SK-N-SH (cell line): Measurements from ENCODE around the gene ZBTB49. TPM values are rescaled to one million over a fixed set of nuclear protein-coding genes. Genes with fewer than 3 reads are reported as not detected.

Experiments used
- CTCF ChIA-PET: fragments of 300-600, 350-600 bp; formaldehyde crosslinking; extraction: SDS; loops from one replicate; lab custom pipeline; 2021; lab: Yijun Ruan, JAX
- POLR2A ChIA-PET: fragments of 350-600 bp; sonication (Branson Sonifier 250); formaldehyde crosslinking; extraction: SDS; loops from one replicate; lab custom pipeline; 2020; ENCODE audit warnings: antibody characterized with exemption, inconsistent platforms; lab: Yijun Ruan, JAX
- DNase-seq: peaks from one replicate; pipeline ENCODE4 v3.0.0; 2012
- H2AFZ ChIP-seq: fragments of 200-600 bp; sonication (generic); 2 replicates; pipeline ENCODE4 v1.8.1; 2016; ENCODE audit warnings: antibody characterized with exemption, mild to moderate bottlenecking, low read depth
- H3F3A ChIP-seq: fragments of 200-600 bp; sonication (generic); replicated peaks from 2 replicates; pipeline ENCODE3; 2016; ENCODE audit warnings: antibody characterized with exemption, mild to moderate bottlenecking; ENCODE audit not compliant: insufficient read depth
- H3K27ac ChIP-seq, 2 experiments: fragments of 200-500 bp in 1 of 2; fragments of 200-600 bp in 1 of 2; sonication (Bioruptor generic) in 1 of 2; sonication (generic), shearing (Covaris generic) in 1 of 2; 2 replicates each; pipeline versions ENCODE4 v1.5.1 to v1.6.1; 2014 to 2016; ENCODE audit warnings: low read depth in 2 of 2, inconsistent platforms in 1 of 2, low read length in 1 of 2, mild to moderate bottlenecking in 1 of 2, mixed read lengths in 1 of 2
- H3K27me3 ChIP-seq: fragments of 200-600 bp; sonication (generic), shearing (Covaris generic); 2 replicates; pipeline ENCODE4 v1.6.1; 2016; ENCODE audit warnings: mixed run types; ENCODE audit not compliant: insufficient read depth
- H3K36me3 ChIP-seq, 2 experiments: fragments of 200-500 bp in 1 of 2; fragments of 200-600 bp in 1 of 2; sonication (Bioruptor generic) in 1 of 2; sonication (generic) in 1 of 2; replicated peaks in 1 of 2; 2 replicates each; pipeline versions ENCODE3 to v1.5.1; 2014 to 2016; ENCODE audit warnings: low read length in 1 of 2, mild to moderate bottlenecking in 1 of 2; ENCODE audit not compliant: insufficient read depth in 2 of 2, control insufficient read depth in 1 of 2
- H3K4me1 ChIP-seq, 2 experiments: fragments of 200-500 bp in 1 of 2; fragments of 200-600 bp in 1 of 2; sonication (Bioruptor generic) in 1 of 2; sonication (generic), shearing (Covaris generic) in 1 of 2; 2 replicates each; pipeline versions ENCODE4 v1.5.1 to v1.6.1; 2014 to 2016; ENCODE audit warnings: low read depth in 1 of 2, low read length in 1 of 2, mixed run types in 1 of 2; ENCODE audit not compliant: insufficient read depth in 2 of 2, control insufficient read depth in 1 of 2
- H3K4me2 ChIP-seq: fragments of 200-600 bp; sonication (generic), shearing (Covaris generic); 2 replicates; pipeline ENCODE4 v1.6.1; 2017; ENCODE audit warnings: mixed run types
- H3K4me3 ChIP-seq, 2 experiments: fragments of 200-500 bp in 1 of 2; fragments of 200-600 bp in 1 of 2; sonication (Bioruptor generic) in 1 of 2; sonication (generic), shearing (Covaris generic) in 1 of 2; 2 replicates each; pipeline versions ENCODE4 v1.5.1 to v1.8.1; 2014 to 2016; ENCODE audit warnings: low read depth in 2 of 2, inconsistent platforms in 1 of 2, low read length in 1 of 2, mild to moderate bottlenecking in 1 of 2, mixed read lengths in 1 of 2, moderate library complexity in 1 of 2
- H3K79me2 ChIP-seq: fragments of 200-600 bp; sonication (generic); 2 replicates; pipeline ENCODE4 v1.8.1; 2017; ENCODE audit warnings: mild to moderate bottlenecking; ENCODE audit not compliant: insufficient read depth
- H3K9ac ChIP-seq: fragments of 200-600 bp; sonication (generic); 2 replicates; pipeline ENCODE4 v1.6.1; 2017; ENCODE audit warnings: mixed run types
- H3K9me2 ChIP-seq: fragments of 200-600 bp; sonication (generic); 2 replicates; pipeline ENCODE4 v1.6.1; 2017; ENCODE audit warnings: mixed run types
- H3K9me3 ChIP-seq: fragments of 200-600 bp; sonication (generic); 2 replicates; pipeline ENCODE4 v1.6.1; 2017; ENCODE audit warnings: mixed run types, mild to moderate bottlenecking, moderate library complexity
- H4K20me1 ChIP-seq: fragments of 200-600 bp; sonication (generic); 2 replicates; pipeline ENCODE4 v1.6.1; 2017; ENCODE audit warnings: mild to moderate bottlenecking, mixed run types; ENCODE audit not compliant: insufficient read depth
- CHD2 ChIP-seq: fragments of 150-350 bp; IDR thresholded peaks from 2 replicates; pipeline ENCODE4 v1.6.1; 2018; ENCODE audit warnings: low read length; ENCODE audit not compliant: partially characterized antibody
- CTCF ChIP-seq: fragments of 200-600 bp; sonication (generic); IDR thresholded peaks from 2 replicates; pipeline ENCODE4 v1.6.1; 2017; ENCODE audit warnings: antibody characterized with exemption, mild to moderate bottlenecking, moderate library complexity
- EP300 ChIP-seq, 2 experiments: IDR thresholded peaks; 2 replicates each; pipeline versions ENCODE4 v1.4.0 to v1.6.1; 2012; ENCODE audit warnings: borderline replicate concordance in 1 of 2, low read depth in 1 of 2, low read length in 1 of 2
- FOSL2 ChIP-seq: IDR thresholded peaks from 2 replicates; pipeline ENCODE4 v1.4.0; 2012; ENCODE audit warnings: low read depth, mild to moderate bottlenecking, moderate library complexity, borderline replicate concordance
- FOXJ3 ChIP-seq: sonication (generic); formaldehyde crosslinking; IDR thresholded peaks from 2 replicates; pipeline ENCODE4 v1.5.1; 2020; ENCODE audit warnings: mild to moderate bottlenecking, missing genetic modification reagents
- JUND ChIP-seq: IDR thresholded peaks from 2 replicates; pipeline ENCODE4 v1.4.0; 2012
- MEF2A ChIP-seq: IDR thresholded peaks from 2 replicates; pipeline ENCODE4 v1.4.0; 2012; ENCODE audit warnings: low read depth, borderline replicate concordance
- MXI1 ChIP-seq: IDR thresholded peaks from 2 replicates; pipeline ENCODE4 v1.6.1; 2012; ENCODE audit warnings: mild to moderate bottlenecking, low read depth, low read length, improper control_type of control experiment
- NFIC ChIP-seq: IDR thresholded peaks from 2 replicates; pipeline ENCODE4 v1.4.0; 2012; ENCODE audit warnings: borderline replicate concordance
- REST ChIP-seq: IDR thresholded peaks from 2 replicates; pipeline ENCODE4 v1.6.1; 2012; ENCODE audit warnings: mild to moderate bottlenecking, low read depth, low read length, moderate library complexity
- RFX5 ChIP-seq: IDR thresholded peaks from 2 replicates; pipeline ENCODE4 v1.6.1; 2012; ENCODE audit warnings: mild to moderate bottlenecking, improper control_type of control experiment, low read length
- SMC3 ChIP-seq: IDR thresholded peaks from 2 replicates; pipeline ENCODE4 v1.6.1; 2012; ENCODE audit warnings: low read depth, low read length, improper control_type of control experiment
- TCF12 ChIP-seq: IDR thresholded peaks from 2 replicates; pipeline ENCODE4 v1.4.0; 2012
- TEAD4 ChIP-seq: IDR thresholded peaks from 2 replicates; pipeline ENCODE4 v1.4.0; 2012; ENCODE audit warnings: mild to moderate bottlenecking, borderline replicate concordance; ENCODE audit not compliant: insufficient read depth
- ZBTB33 ChIP-seq: IDR thresholded peaks from 2 replicates; pipeline ENCODE4 v1.4.0; 2012; ENCODE audit warnings: low read depth, borderline replicate concordance
- WGBS: methylation state at CpG from one replicate; pipeline ENCODE4 v1.1.6; 2017; ENCODE audit warnings: low lambda C conversion rate; 5-methylcytosine and 5-hydroxymethylcytosine counted together
- polyA plus RNA-seq, 3 experiments: library from polyadenylated mRNA; depleted of rRNA; stranded (reverse); fragments of >200 nt; gene quantifications; 2 replicates each; pipeline ENCODE4 v1.2.3, GENCODE V29; 2012

Gene ZBTB49
- polyA plus RNA-seq, 1 of the 3 experiments (the other 2 are of a cell fraction) = 3.1 TPM

GRCh38 chr4:4328840-4329239 is 38.8 kb downstream of the ZBTB49 start:
- Histone ChIP-seq H2AFZ (no peak overlapping the region), H3K36me3 (no peaks in the 10 kb centered on the region), H3K27ac (no peak overlapping the region), H3K4me3 (no peak overlapping the region), H3K4me1 (no peaks in the 10 kb centered on the region; a peak in 1 of 4 replicates), H3K9me3 (no peaks in the 10 kb centered on the region), H3K4me2 (no peak overlapping the region), H3K79me2 (no peaks in the 10 kb centered on the region), H3K27me3 (no peaks in the 10 kb centered on the region), H3K9me2 (no peaks in the 10 kb centered on the region), H4K20me1 (no peaks in the 10 kb centered on the region), H3F3A (no peaks in the 10 kb centered on the region), H3K9ac (no peak overlapping the region)
- POLR2A ChIA-PET = no interaction called here
- CTCF ChIA-PET = interaction anchor here (1.3 kb wide), 1 partner anchor 73 kb away, joined by 3 read pairs; no protein-coding TSS in a partner anchor
- WGBS = 77% methylated on average over 4 of the region's 4 CpGs
- DNase-seq = no peak
- no peak for TF ChIP-seq JUND
- TF ChIP-seq CTCF = no peak
- TF ChIP-seq NFIC = no peak
- TF ChIP-seq FOSL2 = no peak
- no peak for TF ChIP-seq TEAD4
- TF ChIP-seq RFX5 = no peak
- no peak for TF ChIP-seq CHD2
- no peak for TF ChIP-seq FOXJ3 (CRISPR knock-in tag)
- no peak for TF ChIP-seq SMC3
- no peak for TF ChIP-seq EP300 (IDR thresholded peaks at IDR 0.05; ENCODE audit: borderline replicate concordance in 1 of 2, low read depth in 1 of 2, low read length in 1 of 2)
- TF ChIP-seq REST = no peak
- TF ChIP-seq TCF12 = no peak
- no peak for TF ChIP-seq MEF2A
- TF ChIP-seq MXI1 = no peak
- TF ChIP-seq ZBTB33 = no peak
